ENCODE data around the gene ZMYND12.

DNA sequence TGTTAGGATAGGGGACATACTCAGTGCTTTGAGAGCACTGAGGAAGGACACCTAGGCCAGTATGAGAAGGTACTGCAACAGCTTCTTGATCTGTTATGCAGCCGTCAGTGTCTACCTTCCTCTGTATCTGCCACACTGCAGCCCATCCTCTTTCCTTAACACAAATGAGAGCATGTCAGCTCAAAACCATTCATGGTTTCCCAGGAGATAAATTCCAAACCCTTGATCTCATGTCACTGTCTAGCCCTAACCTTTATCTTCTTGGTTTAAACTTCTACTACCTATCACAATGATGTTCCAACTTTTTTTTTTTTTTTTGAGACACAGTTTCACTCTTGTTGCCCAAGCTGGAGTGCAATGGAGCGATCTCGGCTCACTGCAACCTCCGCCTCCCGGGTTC lies 1.4 kb downstream of the ZMYND12 start:
- TF ChIP-seq, protein P1, sequence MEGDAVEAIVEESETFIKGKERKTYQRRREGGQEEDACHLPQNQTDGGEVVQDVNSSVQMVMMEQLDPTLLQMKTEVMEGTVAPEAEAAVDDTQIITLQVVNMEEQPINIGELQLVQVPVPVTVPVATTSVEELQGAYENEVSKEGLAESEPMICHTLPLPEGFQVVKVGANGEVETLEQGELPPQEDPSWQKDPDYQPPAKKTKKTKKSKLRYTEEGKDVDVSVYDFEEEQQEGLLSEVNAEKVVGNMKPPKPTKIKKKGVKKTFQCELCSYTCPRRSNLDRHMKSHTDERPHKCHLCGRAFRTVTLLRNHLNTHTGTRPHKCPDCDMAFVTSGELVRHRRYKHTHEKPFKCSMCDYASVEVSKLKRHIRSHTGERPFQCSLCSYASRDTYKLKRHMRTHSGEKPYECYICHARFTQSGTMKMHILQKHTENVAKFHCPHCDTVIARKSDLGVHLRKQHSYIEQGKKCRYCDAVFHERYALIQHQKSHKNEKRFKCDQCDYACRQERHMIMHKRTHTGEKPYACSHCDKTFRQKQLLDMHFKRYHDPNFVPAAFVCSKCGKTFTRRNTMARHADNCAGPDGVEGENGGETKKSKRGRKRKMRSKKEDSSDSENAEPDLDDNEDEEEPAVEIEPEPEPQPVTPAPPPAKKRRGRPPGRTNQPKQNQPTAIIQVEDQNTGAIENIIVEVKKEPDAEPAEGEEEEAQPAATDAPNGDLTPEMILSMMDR (IDR thresholded peaks at IDR 0.05; ENCODE audit: extremely low read depth in 1 of 2, insufficient read depth in 1 of 2, low read depth in 1 of 2, low read length in 2 of 2), result no peak
- TF ChIP-seq POLR2AphosphoS5 (IDR thresholded peaks at IDR 0.05; ENCODE audit: insufficient read depth, low read depth, low read length) (no peak), EZH2 (IDR thresholded peaks at IDR 0.05; ENCODE audit: borderline replicate concordance, low read depth, low read length, severe bottlenecking) (no peak), POLR2A (IDR thresholded peaks at IDR 0.05; ENCODE audit: low read depth, low read length) (no peak), MYC (IDR thresholded peaks at IDR 0.05; ENCODE audit: low read depth, low read length) (no peak), FOS (IDR thresholded peaks at IDR 0.05; ENCODE audit: borderline replicate concordance, insufficient read depth, low read length) (no peak), GATA2 (IDR thresholded peaks at IDR 0.05; ENCODE audit: insufficient read depth, insufficient read length, low read depth, low read length) (no peak)
- TF ChIP-seq, protein P2, sequence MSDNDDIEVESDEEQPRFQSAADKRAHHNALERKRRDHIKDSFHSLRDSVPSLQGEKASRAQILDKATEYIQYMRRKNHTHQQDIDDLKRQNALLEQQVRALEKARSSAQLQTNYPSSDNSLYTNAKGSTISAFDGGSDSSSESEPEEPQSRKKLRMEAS (IDR thresholded peaks at IDR 0.05; ENCODE audit: insufficient read depth, insufficient read length), result no peak
